G401 (cell line): ENCODE data around the gene KRTAP10-9. TPM values are rescaled to one million over a fixed set of nuclear protein-coding genes. Genes with fewer than 3 reads are reported as not detected.
A peak's percentile ranks its signal among the peaks of the same experiment; 100 is the strongest.
"Not testable (repeated sequence)": the region's sequence is repeated elsewhere in the genome, so short reads cannot be mapped to it uniquely, and the experiment has no call there.

Experiments used
- DNase-seq: peaks from one replicate; pipeline ENCODE4 v3.0.0-alpha.2; 2015; ENCODE audit warnings: low spot score
- in situ Hi-C: cut with HindIII; loops from 2 replicates; pipeline ENCODE4 v1.10.0; 2016; ENCODE audit warnings: low sequenced_read_pairs, mixed read lengths
- total RNA-seq: library from RNA; depleted of rRNA; stranded (reverse); fragments of >200 nt; shearing (Covaris generic); gene quantifications from 2 replicates; pipeline ENCODE4 v1.2.3, GENCODE V29; 2014

The KRTAP10-9 gene
- total RNA-seq, 1 experiment from 2014 or later: not detected

GRCh38 chr21:44653656-44654575 is 27.0 kb downstream of the KRTAP10-9 start:
- in situ Hi-C loops: no loop called here
- DNase-seq: no peak

GRCh38 chr21:44654576-44655175 is 27.8 kb downstream of the KRTAP10-9 start, which contains the start of gene KRTAP12-4:
Gene KRTAP12-4 (minus strand): TSS chr21:44654659. CDS start chr21:44654614, 45 bp downstream.
- in situ Hi-C loops: no loop called here

GRCh38 chr21:44656868-44657267 is 30.0 kb downstream of the KRTAP10-9 start:
- DNase-seq: no peak
- in situ Hi-C loops: no loop called here

More at GRCh38 chr21:44654576-44655175, 27.8 kb downstream of the KRTAP10-9 start, which contains the start of gene KRTAP12-4:
- DNase-seq: no peak

GRCh38 chr21:44657635-44658540 is 31.0 kb downstream of the KRTAP10-9 start, which contains the start of gene KRTAP12-3:
Gene KRTAP12-3 (plus strand): TSS chr21:44657932. CDS start chr21:44657980, 48 bp downstream.
- in situ Hi-C loops: no loop called here
- no peak for DNase-seq

- no peak for DNase-seq
- in situ Hi-C loops: no loop called here
Measured at GRCh38 chr21:44658541-44658910, 31.6 kb downstream of the KRTAP10-9 start.

- no peak for DNase-seq
- in situ Hi-C loops: no loop called here
Measured at GRCh38 chr21:44658913-44659595, 32.2 kb downstream of the KRTAP10-9 start.

GRCh38 chr21:44661567-44661966 is 34.7 kb downstream of the KRTAP10-9 start:
- DNase-seq, in situ Hi-C loops: not testable (repeated sequence)

- in situ Hi-C loops: no loop called here
- no peak for DNase-seq
Measured at GRCh38 chr21:44664691-44665090, 37.8 kb downstream of the KRTAP10-9 start.

GRCh38 chr21:44666401-44667320 is 39.8 kb downstream of the KRTAP10-9 start, which contains the start of gene KRTAP12-2:
Gene KRTAP12-2 (minus strand): TSS chr21:44666927. CDS start chr21:44666886, 41 bp downstream.
- DNase-seq: peak; percentile 1

GRCh38 chr21:44667612-44668011 is 40.7 kb downstream of the KRTAP10-9 start:
- no peak for DNase-seq
- in situ Hi-C loops: no loop called here

More at GRCh38 chr21:44666401-44667320, 39.8 kb downstream of the KRTAP10-9 start, which contains the start of gene KRTAP12-2:
- in situ Hi-C loops: no loop called here

GRCh38 chr21:44670642-44671432 is 43.9 kb downstream of the KRTAP10-9 start:
- in situ Hi-C loops: no loop called here
- DNase-seq: no peak

GRCh38 chr21:44671911-44672310 is 45.0 kb downstream of the KRTAP10-9 start:
- in situ Hi-C loops: no loop called here
- no peak for DNase-seq

- DNase-seq: no peak
- in situ Hi-C loops: no loop called here
Measured at GRCh38 chr21:44677881-44678280, 51.0 kb downstream of the KRTAP10-9 start.
